HG02938 (cell line): ENCODE data around the gene KRTAP5-2.
"Not testable (repeated sequence)": the region's sequence is repeated elsewhere in the genome, so short reads cannot be mapped to it uniquely, and the experiment has no call there.

Experiments
- ATAC-seq: cut with Tn5 transposase; IDR thresholded peaks from one replicate; pipeline ENCODE4 v1.9.1; 2021; ENCODE audit warnings: mild to moderate bottlenecking, moderate library complexity; ENCODE audit not compliant: unreplicated experiment

KRTAP5-2 gene, protein sequence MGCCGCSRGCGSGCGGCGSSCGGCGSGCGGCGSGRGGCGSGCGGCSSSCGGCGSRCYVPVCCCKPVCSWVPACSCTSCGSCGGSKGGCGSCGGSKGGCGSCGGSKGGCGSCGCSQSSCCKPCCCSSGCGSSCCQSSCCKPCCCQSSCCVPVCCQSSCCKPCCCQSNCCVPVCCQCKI

DNA sequence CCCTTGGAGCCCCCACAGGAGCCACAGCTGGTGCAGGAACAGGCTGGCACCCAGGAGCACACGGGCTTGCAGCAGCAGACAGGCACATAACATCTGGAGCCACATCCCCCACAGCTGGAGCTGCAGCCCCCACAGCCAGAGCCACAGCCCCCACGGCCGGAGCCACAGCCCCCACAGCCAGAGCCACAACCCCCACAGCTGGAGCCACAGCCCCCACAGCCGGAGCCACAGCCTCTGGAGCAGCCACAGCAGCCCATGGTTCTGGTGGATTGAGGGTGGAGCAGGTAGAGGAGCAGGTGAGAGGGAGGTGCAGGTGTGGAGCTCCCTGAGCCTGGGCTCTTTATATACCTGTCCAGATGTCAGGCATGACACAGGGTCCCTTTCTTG is at the start of gene KRTAP5-2:
TSS of gene KRTAP5-2 (minus strand) at position 301 of the 387 bp plus-strand sequence. CDS start at position 257, 44 bp downstream.
- no peak for ATAC-seq

DNA sequence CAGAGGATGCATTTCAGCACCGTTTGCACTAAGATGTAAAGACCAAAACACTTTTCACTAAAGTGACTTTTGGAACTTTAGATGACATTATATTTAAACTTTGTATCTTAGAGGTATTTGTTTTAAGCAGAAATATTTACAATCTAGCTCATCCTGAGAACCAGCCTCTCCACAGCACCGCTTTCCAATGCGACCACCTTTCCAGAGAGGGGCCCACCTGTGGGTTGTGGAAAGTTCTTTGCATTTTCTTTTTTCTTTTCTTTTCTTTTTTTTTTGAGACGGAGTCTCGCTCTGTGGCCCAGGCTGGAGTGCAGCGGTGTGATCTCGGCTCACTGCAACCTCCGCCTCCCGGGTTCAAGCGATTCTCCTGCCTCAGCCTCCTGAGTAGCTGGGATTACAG is 48.4 kb upstream of the KRTAP5-2 start:
- not testable (repeated sequence) for ATAC-seq

DNA sequence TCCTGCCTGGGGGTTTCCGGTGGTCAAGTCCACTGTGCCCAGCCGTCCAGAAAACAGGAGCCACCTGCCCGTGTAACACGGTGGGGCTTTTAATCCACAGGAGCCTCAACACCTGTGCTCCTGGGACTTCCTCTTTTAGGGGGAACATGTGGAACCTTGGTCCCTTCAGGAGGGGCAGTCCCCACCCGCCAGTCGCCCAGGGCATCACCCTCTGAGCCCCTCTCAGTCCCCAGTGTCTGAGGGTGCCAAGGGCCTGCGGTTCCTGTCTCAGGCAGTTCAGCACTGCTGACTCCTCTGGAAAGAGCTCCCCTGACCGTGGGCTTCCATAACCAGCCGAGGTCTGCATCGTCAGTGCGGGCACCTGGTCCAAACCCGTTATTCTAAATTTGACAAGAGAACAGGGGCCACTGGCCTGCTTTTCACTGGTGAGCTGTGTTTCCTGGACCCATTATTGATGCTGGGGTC is 47.3 kb upstream of the KRTAP5-2 start:
- ATAC-seq, result no peak

DNA sequence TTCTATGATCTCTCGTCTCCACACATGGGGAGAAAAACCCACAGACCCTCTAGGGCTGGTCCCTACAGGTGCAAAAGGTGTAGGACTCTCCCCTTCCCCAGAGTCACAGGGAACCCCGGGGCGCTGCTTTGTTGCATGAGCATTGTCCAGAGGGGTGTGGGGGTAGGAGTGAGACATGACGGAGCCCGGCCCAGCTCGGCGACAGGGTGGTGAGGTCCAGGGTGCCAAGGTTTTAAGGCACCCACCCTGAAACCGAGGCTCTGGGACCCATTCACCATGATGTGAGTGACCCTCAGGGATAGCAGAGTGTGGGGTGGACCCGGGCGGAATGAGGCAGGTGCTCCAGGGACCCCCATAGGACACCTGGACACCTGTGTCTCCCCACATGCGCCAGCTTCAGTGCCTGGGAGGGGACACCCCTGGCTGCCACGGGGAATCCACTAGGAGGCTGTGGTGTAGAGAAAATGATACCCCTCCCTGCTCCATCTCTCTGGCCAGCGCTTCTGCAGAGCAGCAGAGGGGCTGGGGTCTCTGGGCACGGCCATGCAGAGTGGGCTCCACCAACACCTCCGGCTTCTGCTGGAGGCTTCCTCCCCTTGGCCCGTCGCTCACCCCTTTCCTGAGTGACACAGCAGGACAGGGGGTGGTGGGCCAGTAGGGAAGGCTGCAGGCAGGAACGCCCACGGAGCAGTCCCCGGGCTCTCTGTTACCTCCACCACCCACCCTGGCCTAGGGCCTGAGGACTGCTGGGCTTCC is 46.7 kb upstream of the KRTAP5-2 start:
- no peak for ATAC-seq

DNA sequence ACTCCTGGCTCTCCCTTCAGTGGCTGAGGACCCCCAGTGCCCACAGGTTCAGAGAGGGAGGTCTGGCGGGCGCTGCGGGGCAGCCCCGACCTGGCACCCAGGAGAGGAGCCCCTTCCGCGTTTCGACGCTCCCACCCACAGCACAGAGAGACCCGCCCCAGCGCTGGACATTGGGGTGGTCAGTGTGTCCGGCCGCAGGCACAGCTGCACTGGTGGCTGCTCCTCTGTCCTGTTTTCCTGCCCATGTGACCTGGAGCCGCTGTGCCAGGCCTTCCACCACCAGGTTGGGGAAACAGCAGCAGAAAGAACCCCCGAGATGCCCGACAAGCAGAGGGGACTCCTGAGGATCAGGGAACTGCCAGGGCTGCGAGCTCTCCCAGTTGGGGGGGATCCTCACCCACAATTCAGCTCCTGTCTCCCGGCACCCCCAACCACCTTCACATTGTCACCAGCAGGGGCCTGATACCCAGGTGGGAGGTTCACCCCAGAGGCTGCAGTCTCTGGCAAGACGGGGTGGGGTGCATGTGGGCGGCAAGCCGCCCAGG is 45.1 kb upstream of the KRTAP5-2 start:
- ATAC-seq, result no peak

DNA sequence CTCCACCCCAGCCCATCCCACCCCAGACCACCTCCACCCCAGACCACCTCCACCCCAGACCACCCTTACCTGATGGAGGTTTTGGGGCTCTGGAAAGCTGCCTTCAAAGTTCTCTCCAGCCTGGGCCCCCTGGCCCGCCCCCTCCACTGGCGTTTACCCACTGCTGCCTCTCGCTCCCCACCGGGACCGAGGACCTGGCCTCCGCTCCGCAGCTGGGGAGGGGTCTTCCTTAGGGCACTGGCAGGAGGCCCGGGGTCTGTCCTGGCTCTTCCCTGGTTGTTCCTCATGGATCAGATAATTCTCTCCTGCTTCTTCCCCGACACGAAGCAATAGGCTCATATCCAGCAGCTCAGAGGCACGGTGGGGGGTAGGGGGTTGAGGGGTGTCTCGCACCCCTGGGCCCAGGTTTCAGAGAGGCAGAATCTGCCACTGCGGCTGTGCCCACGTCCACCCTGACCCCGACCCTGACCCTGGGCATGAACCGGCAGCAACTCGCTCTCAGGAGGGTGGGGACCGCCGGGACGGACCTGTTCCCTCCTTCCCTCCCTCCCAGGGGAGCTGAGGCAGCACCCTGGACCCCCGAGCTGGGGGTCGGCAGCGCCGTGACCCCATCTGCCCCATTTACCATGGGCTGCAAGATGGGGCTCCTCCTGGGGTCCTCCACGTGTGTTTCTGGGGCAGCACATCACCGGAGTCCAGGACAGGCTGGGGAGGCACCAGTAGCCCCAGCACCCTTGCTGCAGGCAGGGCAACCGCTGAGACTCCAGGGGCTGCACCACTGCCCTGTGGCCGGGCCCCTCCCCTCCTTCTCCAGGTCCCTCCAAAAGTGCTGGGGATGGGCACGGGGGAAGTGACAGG is 44.4 kb upstream of the KRTAP5-2 start:
- ATAC-seq, result no peak

DNA sequence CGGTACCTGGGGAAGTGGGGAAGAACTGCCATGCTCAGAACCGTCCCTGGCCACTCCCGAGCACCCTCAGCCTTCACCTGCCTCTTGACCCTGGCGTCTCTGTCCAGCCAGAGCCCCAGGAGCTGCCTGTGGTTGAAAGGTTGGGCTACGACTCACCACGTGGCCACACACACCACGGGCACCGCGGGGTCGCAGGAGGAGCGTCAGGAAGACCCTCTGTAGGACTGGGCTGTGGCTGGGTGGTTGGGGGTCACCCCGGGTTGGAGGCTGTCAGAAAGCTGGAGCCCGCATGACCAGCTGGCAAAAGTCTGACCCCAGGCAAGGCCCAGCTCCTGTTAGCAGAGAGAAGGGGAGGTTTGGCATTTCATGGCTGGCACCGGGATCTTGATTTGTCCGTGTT is 43.0 kb upstream of the KRTAP5-2 start:
- no peak for ATAC-seq

DNA sequence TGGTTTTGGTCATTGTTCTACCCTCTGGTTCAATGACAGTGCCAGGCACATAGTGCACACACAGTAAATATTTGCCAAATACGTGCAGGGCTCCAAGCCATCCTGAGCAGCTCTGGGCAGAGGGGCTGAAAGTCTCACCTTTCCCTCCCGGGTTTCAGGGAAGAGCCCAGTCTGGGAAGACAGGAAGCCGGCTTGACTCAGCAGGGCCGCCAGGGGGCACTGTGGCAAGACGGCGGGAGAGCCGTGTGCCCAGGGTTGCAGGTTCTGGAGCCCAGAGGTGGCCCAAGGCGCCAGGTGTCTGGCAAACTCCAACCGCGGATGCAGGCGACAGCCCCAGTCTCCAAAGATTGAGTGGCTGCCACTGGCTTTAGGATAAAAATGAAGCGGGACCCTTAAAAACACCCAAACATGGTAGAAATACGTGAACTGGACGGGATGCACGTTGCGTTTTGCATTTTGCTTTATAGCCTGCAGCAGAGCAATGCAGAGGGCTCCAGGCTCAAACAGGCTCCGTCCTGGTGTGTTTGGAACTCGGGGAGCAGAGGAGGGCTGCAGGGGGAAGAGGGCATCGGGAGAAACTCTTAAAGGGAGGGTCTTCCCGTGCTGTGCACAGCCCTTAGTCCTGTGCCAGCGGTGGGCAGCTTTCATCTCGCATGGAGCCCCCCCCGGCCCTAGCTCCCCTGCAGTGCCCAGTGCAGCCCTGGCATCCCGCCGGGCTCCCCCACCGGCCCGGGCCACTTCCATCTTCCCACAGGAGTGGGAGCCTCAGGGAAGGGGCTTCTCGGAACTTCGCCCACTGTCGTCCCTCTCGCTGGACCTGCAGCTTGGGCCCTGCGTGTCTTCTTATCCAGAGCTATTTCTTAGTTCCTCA is 42.2 kb upstream of the KRTAP5-2 start:
- no peak for ATAC-seq

DNA sequence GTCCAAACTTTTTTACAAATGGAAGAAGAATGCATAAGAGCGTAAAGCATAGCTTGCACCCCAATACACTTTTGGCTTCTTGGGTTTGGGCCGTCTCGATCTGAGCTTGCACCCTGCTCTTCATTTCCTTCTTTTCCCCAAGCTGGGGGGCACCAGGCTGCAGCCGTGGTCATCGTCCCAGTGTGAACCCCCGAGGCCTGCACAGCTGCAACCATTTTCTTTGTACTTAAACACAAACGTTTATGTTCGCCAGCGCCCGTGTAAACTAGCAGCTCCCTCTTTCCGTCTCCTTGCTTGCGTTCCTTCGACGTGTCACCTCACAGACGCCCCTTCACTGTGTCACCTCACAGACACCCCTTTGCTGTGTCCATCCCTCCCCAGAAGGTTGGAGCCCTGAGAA is 41.6 kb upstream of the KRTAP5-2 start:
- no peak for ATAC-seq

DNA sequence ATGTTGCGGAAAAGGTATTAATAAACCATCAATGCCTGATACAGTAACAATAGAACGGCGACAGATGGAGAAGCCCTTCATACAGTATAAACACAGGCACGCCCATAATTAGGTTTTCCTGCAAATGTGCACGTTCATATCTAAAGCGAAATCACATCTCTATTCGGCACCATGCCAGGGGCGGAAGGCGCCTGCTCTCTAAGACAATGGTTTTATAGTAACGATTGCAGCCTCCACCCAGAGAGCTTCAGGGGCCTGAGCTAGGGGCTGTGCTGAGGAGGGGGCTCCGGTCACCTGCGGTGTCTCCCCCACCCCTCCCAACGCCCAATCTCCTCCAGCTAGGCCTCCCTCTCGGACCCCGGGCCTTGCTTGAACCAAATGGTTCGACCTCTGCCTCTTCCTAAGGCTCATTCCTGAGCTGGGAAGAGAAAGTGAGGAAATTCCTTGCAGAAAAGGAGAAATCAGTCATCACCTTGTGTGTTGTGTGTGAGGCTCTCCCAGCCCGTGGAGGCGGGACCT is 41.1 kb upstream of the KRTAP5-2 start:
- ATAC-seq, result no peak

DNA sequence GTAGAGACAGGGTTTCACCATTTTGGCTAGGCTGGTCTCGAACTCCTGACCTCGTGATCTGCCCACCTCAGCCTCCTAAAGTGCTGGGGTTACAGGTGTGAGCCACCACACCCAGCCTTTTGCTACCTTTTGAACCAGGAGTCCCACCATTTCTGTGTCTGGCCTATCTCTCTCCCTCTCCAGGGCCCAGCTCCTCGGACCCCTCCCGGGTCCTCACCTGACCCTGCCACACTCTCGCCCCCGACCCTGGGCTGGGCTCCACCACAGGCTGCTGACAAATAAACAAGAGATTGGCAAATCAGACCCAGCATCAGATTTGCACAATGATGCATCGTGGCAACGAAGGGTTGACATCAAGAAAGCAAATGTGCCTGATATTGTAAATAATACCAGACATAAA is 40.2 kb upstream of the KRTAP5-2 start:
- no peak for ATAC-seq

DNA sequence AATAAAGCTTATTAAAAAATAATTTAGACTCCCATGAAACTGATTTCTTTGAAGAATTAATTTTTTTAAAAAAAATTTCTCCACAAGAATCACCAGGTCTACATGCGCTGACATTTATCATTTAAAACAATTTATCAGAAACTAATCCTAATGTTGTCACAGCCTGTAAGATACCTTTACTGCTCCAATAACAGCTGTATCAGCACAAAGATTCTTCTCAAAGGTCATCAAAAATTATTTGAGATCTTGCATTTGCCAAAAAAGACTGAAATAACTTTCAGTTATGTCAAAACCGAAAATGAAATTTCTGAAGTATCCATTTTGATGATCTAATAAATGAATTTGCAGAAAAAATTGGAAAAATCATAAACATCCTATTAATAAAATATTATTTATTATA is 39.5 kb upstream of the KRTAP5-2 start:
- ATAC-seq, result no peak

DNA sequence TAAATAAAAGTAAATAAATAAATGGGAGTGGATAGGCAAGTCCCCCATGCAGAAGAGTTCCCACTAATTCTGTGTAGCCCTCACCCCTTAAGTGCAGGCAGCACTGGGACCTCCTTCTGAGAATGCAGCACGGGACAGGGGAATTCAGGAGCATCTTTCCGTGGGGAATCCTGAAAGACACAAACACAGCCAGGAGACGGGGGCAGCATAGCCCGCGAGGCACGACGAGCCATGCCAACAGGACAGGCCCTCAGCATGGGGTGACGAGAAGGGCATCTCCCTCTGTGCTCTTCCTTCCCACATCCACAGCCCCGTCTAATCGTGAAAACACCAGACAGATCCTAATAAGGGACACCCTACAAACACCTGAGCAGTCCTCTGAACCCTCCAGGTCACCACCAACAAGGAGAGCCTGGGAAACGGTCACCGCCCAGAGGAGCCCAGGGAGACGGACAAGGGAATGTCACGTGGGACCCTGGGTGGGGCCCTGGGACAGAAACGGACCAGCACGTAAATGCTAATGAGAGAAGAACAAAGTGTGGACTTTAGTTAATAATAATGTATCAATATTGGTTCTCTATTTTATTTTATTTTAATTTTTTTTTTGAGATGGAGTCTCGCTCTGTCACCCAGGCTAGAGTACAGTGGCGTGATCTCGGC is 38.3 kb upstream of the KRTAP5-2 start:
- no peak for ATAC-seq

DNA sequence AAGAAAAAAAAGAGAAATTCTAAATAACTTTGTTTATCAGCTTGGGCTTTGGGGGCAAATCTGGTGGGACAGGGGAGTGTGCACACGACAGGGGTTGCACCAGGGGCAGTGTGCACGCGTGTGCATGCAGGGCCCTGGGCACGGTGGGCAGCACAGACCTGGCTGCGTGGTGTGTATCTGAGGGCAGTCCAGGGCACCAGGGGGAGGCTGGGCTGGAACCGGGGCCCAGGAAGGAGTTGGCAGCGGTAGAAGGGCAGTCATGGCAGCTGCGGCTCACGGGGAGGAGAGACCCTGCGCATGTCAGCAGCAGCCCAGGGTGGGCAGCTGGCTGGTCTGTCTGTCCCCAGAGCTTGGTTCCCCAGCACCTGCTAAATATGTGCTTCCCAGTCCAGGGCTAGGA is 35.8 kb upstream of the KRTAP5-2 start:
- ATAC-seq, result no peak

DNA sequence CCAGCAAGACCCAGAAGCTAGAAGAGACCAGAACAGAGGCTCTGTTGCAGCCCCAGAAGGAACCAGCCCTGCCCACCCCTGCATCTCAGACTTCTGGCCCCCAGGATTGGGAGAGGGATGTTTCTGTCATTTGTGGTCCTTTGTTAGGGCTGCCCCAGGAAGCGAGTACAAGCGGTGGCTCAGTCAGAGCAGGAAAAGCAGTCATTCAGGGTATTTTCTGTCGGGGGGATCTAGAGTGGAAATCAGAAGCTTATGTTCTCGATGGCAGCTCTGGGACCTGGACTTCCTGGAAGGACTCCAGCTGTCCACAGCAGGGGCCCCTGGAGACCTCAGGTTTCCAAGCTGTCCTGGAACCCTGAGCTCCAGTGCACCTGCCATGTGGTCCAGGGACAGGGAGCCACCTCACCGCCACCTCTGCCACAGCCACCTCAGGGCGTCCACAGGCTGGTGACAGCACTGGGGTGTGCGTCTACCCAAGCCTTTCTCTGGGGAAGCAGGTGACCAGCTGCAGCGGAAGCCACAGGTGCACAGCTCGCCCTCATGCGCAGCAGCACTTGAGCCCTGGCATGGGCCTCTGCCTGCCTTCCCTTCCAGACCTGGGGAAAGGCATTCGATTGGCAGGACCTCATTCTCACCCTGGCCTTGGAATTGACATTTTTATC is 34.1 kb upstream of the KRTAP5-2 start:
- ATAC-seq, result no peak

DNA sequence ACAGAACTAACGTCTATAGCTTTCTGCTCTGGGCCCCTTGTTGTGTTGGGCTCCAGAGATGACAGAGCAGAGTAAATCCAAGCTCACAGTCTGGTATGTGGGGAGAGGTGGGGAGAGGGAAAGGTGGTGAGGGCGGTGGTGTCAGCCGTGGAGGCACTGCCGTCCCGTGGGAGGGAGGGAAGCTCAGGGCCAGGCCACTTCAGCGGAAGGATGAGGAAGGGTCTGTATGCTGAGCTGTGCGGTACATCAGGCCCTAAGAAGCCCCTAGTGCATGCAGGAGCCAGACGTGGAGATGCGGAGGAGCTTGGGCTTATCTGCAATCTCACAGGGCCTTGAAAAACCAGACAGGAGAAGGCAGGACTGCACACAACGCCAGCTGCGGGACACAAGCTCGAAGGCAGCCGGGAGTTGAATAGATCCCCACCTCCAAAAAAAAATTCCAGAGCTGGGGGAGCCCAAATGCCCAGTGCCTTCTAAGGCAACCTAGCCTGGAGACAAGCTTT is 33.0 kb upstream of the KRTAP5-2 start:
- no peak for ATAC-seq

DNA sequence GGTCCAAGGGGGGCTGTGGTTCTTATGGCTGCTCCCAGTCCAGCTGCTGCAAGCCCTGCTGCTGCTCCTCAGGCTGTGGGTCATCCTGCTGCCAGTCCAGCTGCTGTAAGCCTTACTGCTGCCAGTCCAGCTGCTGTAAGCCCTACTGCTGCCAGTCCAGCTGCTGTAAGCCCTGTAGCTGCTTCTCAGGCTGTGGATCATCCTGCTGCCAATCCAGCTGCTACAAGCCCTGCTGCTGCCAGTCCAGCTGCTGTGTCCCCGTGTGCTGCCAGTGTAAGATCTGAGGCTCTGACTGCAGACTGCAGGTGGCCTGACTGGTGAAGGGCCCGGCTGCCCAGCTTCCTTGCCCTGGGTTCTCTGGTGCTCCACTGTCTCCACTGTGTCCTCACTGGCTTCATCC is 32.2 kb upstream of the KRTAP5-2 start:
- ATAC-seq, result no peak

DNA sequence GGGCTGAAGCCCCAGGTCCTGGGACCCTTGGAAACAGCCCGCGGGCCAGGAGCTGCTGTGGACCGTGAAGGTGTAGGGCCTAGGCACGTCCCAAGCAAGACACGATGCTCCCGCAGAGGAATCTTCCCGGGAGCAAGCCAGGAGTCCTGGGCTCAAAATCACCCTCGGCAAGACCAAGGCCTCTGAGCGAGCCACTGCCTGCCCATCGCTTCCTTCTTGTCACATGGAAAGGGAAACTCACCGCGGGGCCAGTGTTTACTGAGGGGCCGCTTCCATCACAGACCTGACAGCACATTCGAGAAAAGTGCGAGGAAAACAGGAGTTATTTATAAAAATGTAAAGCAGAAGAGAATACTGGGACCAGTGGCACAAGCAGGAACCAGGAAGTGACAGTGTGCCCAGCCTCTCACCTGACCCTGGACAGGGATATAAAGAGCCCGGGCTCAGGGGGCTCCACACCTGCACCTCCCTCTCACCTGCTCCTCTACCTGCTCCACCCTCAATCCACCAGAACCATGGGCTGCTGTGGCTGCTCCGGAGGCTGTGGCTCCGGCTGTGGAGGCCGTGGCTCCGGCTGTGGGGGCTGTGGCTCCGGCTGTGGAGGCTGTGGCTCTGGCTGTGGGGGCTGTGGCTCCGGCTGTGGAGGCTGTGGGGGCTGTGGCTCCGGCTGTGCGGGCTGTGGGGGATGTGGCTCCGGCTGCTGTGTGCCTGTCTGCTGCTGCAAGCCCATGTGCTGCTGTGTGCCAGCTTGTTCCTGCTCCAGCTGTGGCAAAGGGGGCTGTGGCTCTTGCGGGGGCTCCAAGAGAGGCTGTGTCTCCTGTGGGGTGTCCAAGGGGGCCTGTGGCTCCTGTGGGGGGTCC is 31.5 kb upstream of the KRTAP5-2 start, which contains the start of gene KRTAP5-5:
TSS of gene KRTAP5-5 (plus strand) at position 450 of the 860 bp plus-strand sequence. CDS start at position 516, 66 bp downstream.
- no peak for ATAC-seq
